OCI-LY3 (cell line): ENCODE data around the gene TRPM7.

ENCODE experiments used
- CTCF ChIP-seq: fragments of 200-600, 300-600 bp; sonication (generic); IDR thresholded peaks from 2 replicates; pipeline ENCODE4 v1.5.1; 2014; ENCODE audit warnings: antibody characterized with exemption, low read length, low read depth
- EZH2phosphoT487 ChIP-seq: fragments of 200-600 bp; shearing (Covaris generic); IDR thresholded peaks from 2 replicates; pipeline ENCODE4 v1.6.1; 2018; ENCODE audit warnings: antibody characterized with exemption, mixed run types, low read depth

- TF ChIP-seq CTCF (no peak), EZH2phosphoT487 (no peak)
Observed at GRCh38 chr15:50607129-50607528, 79.5 kb downstream of the TRPM7 start.
